ENCODE data around the gene BEND6.

- TF ChIP-seq CTCF (IDR thresholded peaks at IDR 0.05; ENCODE audit: low read depth, low read length) (no peak), EZH2phosphoT487 (IDR thresholded peaks at IDR 0.05; ENCODE audit: low read depth) (no peak)
These were observed 69.4 kb downstream of the BEND6 start for GRCh38 chr6:57024321-57024720.
